ENCODE measurements around the gene GABBR2.

Gene GABBR2

DNA sequence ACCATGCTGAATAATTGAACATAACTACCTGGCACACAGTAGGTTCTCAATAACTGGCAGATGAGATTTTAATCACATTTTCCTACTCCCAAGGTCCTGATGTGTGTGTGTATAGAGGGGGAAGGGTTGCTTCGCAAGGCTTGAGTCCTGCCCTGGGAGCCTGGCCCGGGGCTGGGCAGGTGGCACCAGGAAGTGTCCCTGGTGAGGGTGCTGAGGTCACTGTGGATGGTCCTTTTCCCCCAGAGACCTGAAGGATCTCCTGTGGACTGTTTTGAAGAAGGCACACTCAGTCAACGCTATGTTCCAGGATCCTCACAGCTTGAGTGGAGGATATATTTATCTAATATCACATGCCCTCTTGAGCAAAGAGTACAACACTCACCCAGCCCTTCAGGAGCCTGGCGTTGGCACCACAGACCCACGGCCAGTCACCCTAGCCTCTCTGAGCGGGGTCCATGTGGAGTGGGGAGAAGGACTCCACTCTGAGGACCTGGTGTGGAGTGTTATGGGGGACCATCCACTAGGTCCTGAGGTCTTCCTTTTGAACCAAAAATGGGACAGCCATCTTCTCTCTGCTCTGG is 177.8 kb downstream of the GABBR2 start:
- TF ChIP-seq, protein P1, sequence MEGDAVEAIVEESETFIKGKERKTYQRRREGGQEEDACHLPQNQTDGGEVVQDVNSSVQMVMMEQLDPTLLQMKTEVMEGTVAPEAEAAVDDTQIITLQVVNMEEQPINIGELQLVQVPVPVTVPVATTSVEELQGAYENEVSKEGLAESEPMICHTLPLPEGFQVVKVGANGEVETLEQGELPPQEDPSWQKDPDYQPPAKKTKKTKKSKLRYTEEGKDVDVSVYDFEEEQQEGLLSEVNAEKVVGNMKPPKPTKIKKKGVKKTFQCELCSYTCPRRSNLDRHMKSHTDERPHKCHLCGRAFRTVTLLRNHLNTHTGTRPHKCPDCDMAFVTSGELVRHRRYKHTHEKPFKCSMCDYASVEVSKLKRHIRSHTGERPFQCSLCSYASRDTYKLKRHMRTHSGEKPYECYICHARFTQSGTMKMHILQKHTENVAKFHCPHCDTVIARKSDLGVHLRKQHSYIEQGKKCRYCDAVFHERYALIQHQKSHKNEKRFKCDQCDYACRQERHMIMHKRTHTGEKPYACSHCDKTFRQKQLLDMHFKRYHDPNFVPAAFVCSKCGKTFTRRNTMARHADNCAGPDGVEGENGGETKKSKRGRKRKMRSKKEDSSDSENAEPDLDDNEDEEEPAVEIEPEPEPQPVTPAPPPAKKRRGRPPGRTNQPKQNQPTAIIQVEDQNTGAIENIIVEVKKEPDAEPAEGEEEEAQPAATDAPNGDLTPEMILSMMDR (conservative IDR thresholded peaks at IDR 0.05; ENCODE audit: low read length) = no peak
- no peak overlapping the region for H3K4me3 ChIP-seq (ENCODE audit: low read length)
- no peak for DNase-seq (ENCODE audit: low read depth)

DNA sequence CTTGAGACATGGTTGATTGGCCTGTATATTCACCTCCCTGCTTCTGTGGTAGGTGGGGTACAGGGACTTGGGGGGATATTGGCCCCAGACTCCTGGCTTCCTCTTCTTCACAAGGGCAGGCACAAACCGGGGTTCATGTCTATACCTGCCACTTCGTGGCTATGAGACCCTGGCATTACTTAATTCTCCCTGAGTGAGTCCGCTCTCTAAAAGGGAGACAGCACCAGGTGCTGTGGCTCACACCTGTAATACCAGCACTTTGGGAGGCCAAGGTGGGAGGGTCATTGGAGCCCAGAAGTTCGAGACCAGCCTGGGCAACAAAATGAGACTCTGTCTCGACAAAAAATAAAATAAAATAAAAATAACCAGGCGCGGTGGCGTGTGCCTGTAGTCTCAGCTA is 178.5 kb downstream of the GABBR2 start:
- H3K4me3 ChIP-seq (ENCODE audit: low read length) = no peak overlapping the region
- no peak for DNase-seq (ENCODE audit: low read depth)
- TF ChIP-seq, protein P1 (conservative IDR thresholded peaks at IDR 0.05; ENCODE audit: low read length) = no peak

DNA sequence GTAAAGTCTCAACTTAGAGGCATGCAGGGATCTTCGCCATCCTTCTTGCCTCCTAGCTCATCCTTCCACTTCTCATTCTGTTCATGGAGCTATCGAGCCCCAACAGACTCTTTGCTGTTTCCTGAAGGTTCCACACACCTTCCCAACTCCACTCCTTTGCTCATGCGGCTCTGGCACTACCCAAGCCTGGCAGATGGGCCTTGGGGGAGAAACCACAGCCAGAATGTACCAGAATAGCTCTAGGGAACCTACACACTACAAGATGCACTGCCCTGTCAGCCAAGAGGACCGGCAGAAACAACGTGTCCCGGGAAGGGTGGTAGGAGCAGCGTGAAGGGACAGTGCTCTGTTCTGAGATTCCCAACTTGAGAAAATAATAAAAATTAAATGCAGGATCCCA is 178.9 kb downstream of the GABBR2 start:
- no peak overlapping the region for H3K4me3 ChIP-seq (ENCODE audit: low read length)
- DNase-seq (ENCODE audit: low read depth) = no peak
- TF ChIP-seq, protein P1 (conservative IDR thresholded peaks at IDR 0.05; ENCODE audit: low read length) = no peak

DNA sequence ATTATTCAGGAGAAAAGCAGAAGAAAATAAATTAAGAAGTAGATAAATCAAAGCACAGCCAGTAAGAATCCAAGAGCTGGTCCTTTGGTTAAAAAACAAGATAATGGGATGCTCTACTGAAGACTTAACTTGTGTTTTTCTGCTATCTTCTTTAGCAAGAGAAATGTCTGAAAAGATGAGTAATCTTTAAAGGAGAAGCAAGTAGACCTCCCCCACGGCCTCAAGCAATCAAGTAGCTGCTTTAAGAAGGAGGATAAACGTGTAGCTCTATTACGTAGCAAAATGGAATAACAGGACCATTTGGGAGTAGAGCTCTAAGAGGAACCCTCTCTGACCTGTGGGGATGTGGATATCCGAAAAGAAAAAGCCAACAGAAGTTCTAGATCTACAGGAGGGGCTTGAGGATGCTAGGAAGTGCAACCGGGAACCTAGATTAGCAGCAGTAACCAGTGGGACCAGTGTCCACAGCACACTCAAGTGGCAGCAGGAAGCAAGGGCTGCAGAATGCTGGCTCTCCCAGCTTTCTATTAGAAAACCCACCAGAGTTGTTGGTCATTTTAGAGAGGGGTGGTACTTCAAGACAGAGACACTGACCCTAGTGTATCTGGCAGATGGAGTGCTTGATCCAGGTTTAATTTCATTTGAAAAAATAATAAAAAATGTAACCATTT is 185.4 kb downstream of the GABBR2 start:
- TF ChIP-seq, protein P1 (conservative IDR thresholded peaks at IDR 0.05; ENCODE audit: low read length) = peak; percentile 65
- DNase-seq (ENCODE audit: low read depth) = peak; percentile 47
- no peak overlapping the region for H3K4me3 ChIP-seq (ENCODE audit: low read length)

DNA sequence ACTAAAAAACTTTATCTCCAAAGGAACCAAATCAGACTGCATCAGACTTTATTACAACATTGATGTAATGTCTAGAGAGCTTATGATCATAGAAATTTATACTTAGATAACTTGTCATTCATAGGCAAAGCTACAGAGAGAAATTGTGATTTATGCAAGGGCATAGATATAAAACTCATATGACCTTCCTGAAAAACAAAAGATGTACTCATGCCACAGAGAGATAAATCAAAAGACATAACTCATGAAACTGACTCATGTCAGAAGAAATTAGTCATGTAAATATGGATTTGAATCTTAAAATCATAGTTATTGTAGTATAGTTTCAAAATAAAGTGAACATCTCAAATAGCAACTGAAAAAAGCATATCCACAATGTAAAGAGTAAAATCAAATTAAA is 186.2 kb downstream of the GABBR2 start:
- TF ChIP-seq, protein P1 (conservative IDR thresholded peaks at IDR 0.05; ENCODE audit: low read length) = no peak
- H3K4me3 ChIP-seq (ENCODE audit: low read length) = no peak overlapping the region
- DNase-seq (ENCODE audit: low read depth) = no peak

DNA sequence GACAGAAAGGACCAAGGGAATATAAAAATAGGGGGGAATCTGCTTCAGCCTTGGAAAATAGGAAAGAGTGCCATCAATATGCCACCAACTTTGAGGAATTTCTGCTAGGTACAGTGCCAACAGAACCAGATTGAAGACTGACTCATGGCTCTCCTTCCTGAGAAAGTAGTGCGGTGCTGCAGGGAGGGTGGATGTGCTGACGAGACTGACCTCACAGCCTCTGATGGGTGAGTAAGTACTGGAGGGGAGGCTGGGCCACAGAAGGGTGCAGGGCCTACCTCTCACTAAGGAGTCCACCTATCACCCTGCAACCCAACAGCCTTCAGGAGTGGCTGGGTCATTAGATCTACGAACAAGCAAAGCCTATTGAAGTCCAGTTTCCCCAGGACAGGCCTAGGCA is 187.6 kb downstream of the GABBR2 start:
- no peak overlapping the region for H3K4me3 ChIP-seq (ENCODE audit: low read length)
- TF ChIP-seq, protein P1 (conservative IDR thresholded peaks at IDR 0.05; ENCODE audit: low read length) = no peak
- DNase-seq (ENCODE audit: low read depth) = peak; percentile 87

All from AG10803 (cell line).